Measurements from ENCODE around the gene ABO. TPM values are rescaled to one million over a fixed set of nuclear protein-coding genes. Genes with fewer than 3 reads are reported as not detected.

The ABO gene
- total and polyA plus RNA-seq, 9 of the 15 experiments (the other 6 are each of a cell fraction or from before 2014, with no cell fraction given): 5.0 to 21.9 (median 11.9) TPM

GRCh38 chr9:133268335-133269056, 6.5 kb downstream of the ABO start (continued):
- TF ChIP-seq MXD1 (CRISPR knock-in tag; IDR thresholded peaks at IDR 0.05; ENCODE audit: borderline replicate concordance, poor library complexity, severe bottlenecking) (no peak), IRF9 (tag; IDR thresholded peaks at IDR 0.05) (no peak), ZC3H8 (IDR thresholded peaks at IDR 0.05) (no peak), NCOA2 (IDR thresholded peaks at IDR 0.05; ENCODE audit: partially characterized antibody in 2 of 2) (no peak), POLR2AphosphoS5 (IDR thresholded peaks at IDR 0.05; ENCODE audit: control insufficient read depth, insufficient read depth, low read depth, low read length) (no peak), BRF2 (IDR thresholded peaks at IDR 0.05; ENCODE audit: borderline replicate concordance, insufficient read depth, insufficient read length) (no peak), RFX7 (CRISPR knock-in tag; IDR thresholded peaks at IDR 0.05) (no peak), EP400 (IDR thresholded peaks at IDR 0.05) (no peak; the same call in 1 of the 2 replicates), COPS2 (conservative IDR thresholded peaks at IDR 0.05) (no peak), ZHX1 (conservative IDR thresholded peaks at IDR 0.05; ENCODE audit: low read length) (no peak), ZBTB33 (CRISPR knock-in tag; IDR thresholded peaks at IDR 0.05) (no peak), STAT6 (CRISPR knock-in tag; IDR thresholded peaks at IDR 0.05) (no peak), POLR2AphosphoS2 (IDR thresholded peaks at IDR 0.05; ENCODE audit: low read length) (no peak), YY1 (IDR thresholded peaks at IDR 0.05; ENCODE audit: borderline replicate concordance in 1 of 3, control insufficient read depth in 1 of 3, extremely low read depth in 1 of 3, insufficient read depth in 3 of 3, insufficient read length in 1 of 3, insufficient replicate concordance in 2 of 3, low read depth in 1 of 3, low read length in 2 of 3) (no peak), MCM5 (IDR thresholded peaks at IDR 0.05; ENCODE audit: low read depth) (no peak), BCOR (IDR thresholded peaks at IDR 0.05) (peak; percentile 52; the same call in 1 of the 2 replicates)

All from K562 (cell line).